ENCODE measurements around the gene ZNF227.
"Not testable (repeated sequence)": the region's sequence is repeated elsewhere in the genome, so short reads cannot be mapped to it uniquely, and the experiment has no call there.

Gene ZNF227

DNA sequence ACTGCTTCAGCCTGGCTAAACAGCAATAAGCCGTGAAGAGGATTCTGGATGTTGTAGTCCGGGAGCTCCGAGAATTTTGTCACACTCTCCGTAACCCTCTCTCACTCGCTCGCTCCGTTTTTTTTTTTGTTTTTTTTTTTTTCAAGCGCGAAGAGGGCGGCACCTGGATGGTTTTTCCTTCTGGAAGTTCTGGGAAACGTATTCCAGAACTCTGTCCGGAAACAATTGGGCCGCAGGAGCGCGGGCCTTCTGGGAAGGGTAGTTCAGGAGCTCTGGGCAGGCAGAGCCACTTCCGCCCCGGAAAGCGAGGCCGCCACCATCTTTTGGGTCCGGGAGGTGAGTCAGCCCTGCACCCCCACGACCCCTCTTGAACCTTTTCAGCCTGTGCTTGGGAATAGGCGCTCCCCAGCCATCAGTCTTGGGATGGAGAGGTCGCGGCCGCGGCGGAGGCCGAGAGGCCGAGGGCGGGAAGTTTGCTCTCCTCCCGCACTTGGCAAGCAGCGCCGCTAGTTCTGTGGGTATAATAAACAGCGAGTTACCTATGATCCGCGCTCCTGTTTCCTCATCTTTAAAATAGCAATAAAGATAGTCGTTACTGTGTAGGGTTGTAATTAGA is at the start of gene ZNF227:
Gene ZNF227 (plus strand): TSS at position 283 of the 616 bp plus-strand sequence. CDS start 5,261 bp downstream, outside the sequence.
- Histone ChIP-seq H3K9me3 (ENCODE audit: low read length) (no peaks in the 10 kb centered on the region), H3K36me3 (ENCODE audit: insufficient read depth, low read length) (peaks cover 13% of the 10 kb centered on the region)

GRCh38 chr19:44163789-44164188 is 48.5 kb upstream of the ZNF227 start:
- no peaks in the 10 kb centered on the region for H3K27me3 ChIP-seq (ENCODE audit: control insufficient read depth in 1 of 2, insufficient read depth in 2 of 2, low read length in 2 of 2)
- peaks cover 15% of the 10 kb centered on the region for H3K9me3 ChIP-seq (ENCODE audit: low read length)

More for the DNA sequence above, at the start of gene ZNF227:
- Histone ChIP-seq H3K9ac (ENCODE audit: low read length) (peak within 1 kb of the TSS; percentile 62), H3K4me3 (ENCODE audit: low read depth in 1 of 2, low read length in 2 of 2) (peak within 1 kb of the TSS; percentile 70 to 77), H3K4me1 (ENCODE audit: insufficient read depth, low read length) (peaks cover 7% of the 10 kb centered on the region), H3K27ac (ENCODE audit: low read depth, low read length) (peak within 1 kb of the TSS; percentile 95), H3K27me3 (ENCODE audit: control insufficient read depth in 1 of 2, insufficient read depth in 2 of 2, low read length in 2 of 2) (no peaks in the 10 kb centered on the region)

DNA sequence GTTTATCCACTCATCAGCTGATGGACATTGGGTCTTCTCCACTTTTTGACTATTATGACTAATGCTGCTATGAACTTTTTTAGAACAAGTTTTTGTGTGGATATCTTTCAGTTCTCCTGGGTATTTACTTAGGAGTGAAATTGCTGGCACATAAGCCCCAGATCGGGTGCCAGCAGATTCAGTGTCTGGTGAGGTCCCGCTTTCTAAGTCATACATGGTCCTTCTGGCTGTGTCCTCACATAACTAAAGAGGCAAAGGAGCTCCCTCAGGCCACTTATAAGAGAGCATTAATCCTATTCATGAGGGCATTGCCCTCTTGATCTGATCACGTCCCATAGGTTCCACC is 48.0 kb upstream of the ZNF227 start:
- no peaks in the 10 kb centered on the region for H3K27me3 ChIP-seq (ENCODE audit: control insufficient read depth in 1 of 2, insufficient read depth in 2 of 2, low read length in 2 of 2)
- H3K9ac ChIP-seq (ENCODE audit: low read length), result no peak overlapping the region
- peaks cover 10% of the 10 kb centered on the region for H3K9me3 ChIP-seq (ENCODE audit: low read length)
- H3K4me3 ChIP-seq (ENCODE audit: low read depth in 1 of 2, low read length in 2 of 2), result peak overlapping the region; percentile 69 to 79
- peaks cover 25% of the 10 kb centered on the region for H3K36me3 ChIP-seq (ENCODE audit: insufficient read depth, low read length)
- H3K4me1 ChIP-seq (ENCODE audit: insufficient read depth, low read length), result peaks cover 7% of the 10 kb centered on the region
- peak overlapping the region; percentile 80 for H3K27ac ChIP-seq (ENCODE audit: low read depth, low read length)

More at GRCh38 chr19:44163789-44164188, 48.5 kb upstream of the ZNF227 start:
- peaks cover 21% of the 10 kb centered on the region for H3K36me3 ChIP-seq (ENCODE audit: insufficient read depth, low read length)
- no peak overlapping the region for H3K4me3 ChIP-seq (ENCODE audit: low read depth in 1 of 2, low read length in 2 of 2)
- no peak overlapping the region for H3K27ac ChIP-seq (ENCODE audit: low read depth, low read length)
- H3K9ac ChIP-seq (ENCODE audit: low read length), result no peak overlapping the region
- H3K4me1 ChIP-seq (ENCODE audit: insufficient read depth, low read length), result peaks cover 7% of the 10 kb centered on the region

- peak within 1 kb of the TSS; percentile 80 for H3K27ac ChIP-seq (ENCODE audit: low read depth, low read length)
- H3K4me3 ChIP-seq (ENCODE audit: low read depth in 1 of 2, low read length in 2 of 2), result peak within 1 kb of the TSS; percentile 69 to 79
- peaks cover 7% of the 10 kb centered on the region for H3K9me3 ChIP-seq (ENCODE audit: low read length)
- H3K27me3 ChIP-seq (ENCODE audit: control insufficient read depth in 1 of 2, insufficient read depth in 2 of 2, low read length in 2 of 2), result no peaks in the 10 kb centered on the region
- peak within 1 kb of the TSS; percentile 62 for H3K9ac ChIP-seq (ENCODE audit: low read length)
- peaks cover 31% of the 10 kb centered on the region for H3K36me3 ChIP-seq (ENCODE audit: insufficient read depth, low read length)
- H3K4me1 ChIP-seq (ENCODE audit: insufficient read depth, low read length), result peaks cover 7% of the 10 kb centered on the region
These were observed 47.4 kb upstream of the ZNF227 start, which contains the start of gene ZNF226 for GRCh38 chr19:44164673-44165512. Gene ZNF226 (plus strand): TSS chr19:44165100. CDS start chr19:44170081, 4,981 bp downstream.

DNA sequence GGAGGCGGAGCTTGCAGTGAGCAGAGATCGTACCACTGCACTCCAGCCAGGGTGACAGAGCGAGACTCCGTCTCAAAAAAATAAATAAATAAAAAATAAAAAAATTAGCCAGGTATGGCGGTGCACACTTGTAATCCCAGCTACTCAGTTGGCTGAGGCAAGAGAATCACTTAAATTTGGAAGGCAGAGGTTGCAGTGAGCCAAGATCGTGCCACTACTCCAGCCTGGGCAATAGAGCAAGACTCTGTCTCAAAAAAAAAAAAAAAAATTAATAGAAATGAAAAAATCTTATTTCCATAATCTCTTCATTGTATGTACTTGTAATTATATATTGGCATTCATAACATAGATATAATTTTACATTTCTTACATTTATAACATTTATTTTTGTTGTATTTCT is 41.7 kb upstream of the ZNF227 start:
- Histone ChIP-seq H3K36me3 (ENCODE audit: insufficient read depth, low read length) (peaks cover 82% of the 10 kb centered on the region), H3K9me3 (ENCODE audit: low read length) (peaks cover 50% of the 10 kb centered on the region)
- not testable (repeated sequence) for H3K27me3 ChIP-seq (ENCODE audit: control insufficient read depth in 1 of 2, insufficient read depth in 2 of 2, low read length in 2 of 2); H3K4me3 ChIP-seq (ENCODE audit: low read depth in 1 of 2, low read length in 2 of 2); H3K4me1 ChIP-seq (ENCODE audit: insufficient read depth, low read length); H3K27ac ChIP-seq (ENCODE audit: low read depth, low read length); H3K9ac ChIP-seq (ENCODE audit: low read length)

- H3K27ac ChIP-seq (ENCODE audit: low read depth, low read length), result no peak overlapping the region
- H3K4me3 ChIP-seq (ENCODE audit: low read depth in 1 of 2, low read length in 2 of 2), result peak overlapping the region in 1 of 2 donors; percentile 5
- H3K9ac ChIP-seq (ENCODE audit: low read length), result no peak overlapping the region
- H3K36me3 ChIP-seq (ENCODE audit: insufficient read depth, low read length), result peaks cover 58% of the 10 kb centered on the region
- no peaks in the 10 kb centered on the region for H3K27me3 ChIP-seq (ENCODE audit: control insufficient read depth in 1 of 2, insufficient read depth in 2 of 2, low read length in 2 of 2)
- no peaks in the 10 kb centered on the region for H3K4me1 ChIP-seq (ENCODE audit: insufficient read depth, low read length)
- peaks cover 80% of the 10 kb centered on the region for H3K9me3 ChIP-seq (ENCODE audit: low read length)
These were observed 35.7 kb upstream of the ZNF227 start for GRCh38 chr19:44176590-44176989.

DNA sequence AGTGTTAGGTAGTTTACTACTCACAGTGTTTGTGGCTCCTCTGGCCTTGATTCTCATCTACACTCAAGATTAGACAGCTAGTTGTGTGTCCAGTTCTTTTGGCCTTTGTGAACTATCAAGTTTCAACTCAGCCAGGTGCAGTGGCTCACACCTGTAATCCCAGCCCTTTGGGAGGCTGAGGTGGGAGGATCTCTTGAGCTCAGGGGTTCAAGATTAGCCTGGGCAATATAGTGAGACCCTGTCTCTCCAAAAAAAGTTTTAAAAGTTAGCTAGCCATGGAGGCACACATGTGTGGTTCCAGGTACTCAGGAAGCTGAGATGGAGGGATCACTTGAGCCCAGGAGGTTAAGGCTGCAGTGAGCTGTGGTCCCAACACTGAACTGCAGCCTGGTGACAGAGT is 31.4 kb upstream of the ZNF227 start:
- Histone ChIP-seq H3K27ac (ENCODE audit: low read depth, low read length) (no peak overlapping the region), H3K9ac (ENCODE audit: low read length) (no peak overlapping the region), H3K4me1 (ENCODE audit: insufficient read depth, low read length) (no peaks in the 10 kb centered on the region), H3K4me3 (ENCODE audit: low read depth in 1 of 2, low read length in 2 of 2) (no peak overlapping the region), H3K36me3 (ENCODE audit: insufficient read depth, low read length) (peaks cover 14% of the 10 kb centered on the region), H3K27me3 (ENCODE audit: control insufficient read depth in 1 of 2, insufficient read depth in 2 of 2, low read length in 2 of 2) (no peaks in the 10 kb centered on the region), H3K9me3 (ENCODE audit: low read length) (peaks cover 60% of the 10 kb centered on the region)

- Histone ChIP-seq H3K36me3 (ENCODE audit: insufficient read depth, low read length) (peaks cover 2% of the 10 kb centered on the region), H3K9ac (ENCODE audit: low read length) (no peak overlapping the region), H3K9me3 (ENCODE audit: low read length) (peaks cover 59% of the 10 kb centered on the region), H3K27ac (ENCODE audit: low read depth, low read length) (no peak overlapping the region), H3K4me3 (ENCODE audit: low read depth in 1 of 2, low read length in 2 of 2) (peak overlapping the region in 1 of 2 donors; percentile 1), H3K4me1 (ENCODE audit: insufficient read depth, low read length) (no peaks in the 10 kb centered on the region), H3K27me3 (ENCODE audit: control insufficient read depth in 1 of 2, insufficient read depth in 2 of 2, low read length in 2 of 2) (no peaks in the 10 kb centered on the region)
These were observed 30.2 kb upstream of the ZNF227 start for GRCh38 chr19:44182145-44182544.

DNA sequence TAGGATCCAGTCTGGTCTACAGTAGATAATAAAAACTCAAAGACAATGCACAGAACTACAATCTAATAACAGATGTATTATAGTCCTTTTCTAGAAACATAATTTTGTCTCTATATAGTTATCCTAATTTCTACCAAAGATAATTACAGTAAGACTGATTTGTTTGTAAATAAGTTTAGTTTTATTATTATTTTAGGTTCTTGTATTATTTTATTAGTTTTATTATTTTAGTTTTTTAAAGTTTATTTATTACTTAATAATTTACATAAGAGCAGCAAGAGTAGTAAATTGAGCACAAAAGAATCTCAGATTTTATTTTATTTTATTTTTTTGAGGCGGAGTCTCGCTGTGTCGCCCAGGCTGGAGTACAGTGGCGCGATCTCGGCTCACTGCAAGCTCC is 22.3 kb upstream of the ZNF227 start:
- Histone ChIP-seq H3K9ac (ENCODE audit: low read length) (no peak overlapping the region), H3K36me3 (ENCODE audit: insufficient read depth, low read length) (no peaks in the 10 kb centered on the region), H3K4me1 (ENCODE audit: insufficient read depth, low read length) (no peaks in the 10 kb centered on the region), H3K4me3 (ENCODE audit: low read depth in 1 of 2, low read length in 2 of 2) (no peak overlapping the region), H3K27me3 (ENCODE audit: control insufficient read depth in 1 of 2, insufficient read depth in 2 of 2, low read length in 2 of 2) (no peaks in the 10 kb centered on the region), H3K27ac (ENCODE audit: low read depth, low read length) (no peak overlapping the region), H3K9me3 (ENCODE audit: low read length) (peaks cover 31% of the 10 kb centered on the region)

- no peaks in the 10 kb centered on the region for H3K4me1 ChIP-seq (ENCODE audit: insufficient read depth, low read length)
- no peak overlapping the region for H3K27ac ChIP-seq (ENCODE audit: low read depth, low read length)
- H3K9me3 ChIP-seq (ENCODE audit: low read length), result peaks cover 18% of the 10 kb centered on the region
- H3K36me3 ChIP-seq (ENCODE audit: insufficient read depth, low read length), result no peaks in the 10 kb centered on the region
- peak overlapping the region in 1 of 2 donors; percentile 9 for H3K4me3 ChIP-seq (ENCODE audit: low read depth in 1 of 2, low read length in 2 of 2)
- H3K9ac ChIP-seq (ENCODE audit: low read length), result no peak overlapping the region
- H3K27me3 ChIP-seq (ENCODE audit: control insufficient read depth in 1 of 2, insufficient read depth in 2 of 2, low read length in 2 of 2), result no peaks in the 10 kb centered on the region
These were observed 20.2 kb upstream of the ZNF227 start for GRCh38 chr19:44192127-44192526.

- Histone ChIP-seq H3K9ac (ENCODE audit: low read length) (no peak overlapping the region), H3K9me3 (ENCODE audit: low read length) (peaks cover 14% of the 10 kb centered on the region), H3K4me1 (ENCODE audit: insufficient read depth, low read length) (no peaks in the 10 kb centered on the region), H3K27ac (ENCODE audit: low read depth, low read length) (no peak overlapping the region), H3K27me3 (ENCODE audit: control insufficient read depth in 1 of 2, insufficient read depth in 2 of 2, low read length in 2 of 2) (no peaks in the 10 kb centered on the region), H3K4me3 (ENCODE audit: low read depth in 1 of 2, low read length in 2 of 2) (no peak overlapping the region), H3K36me3 (ENCODE audit: insufficient read depth, low read length) (no peaks in the 10 kb centered on the region)
These were observed 15.6 kb upstream of the ZNF227 start for GRCh38 chr19:44196772-44197171.

Data from muscle layer of colon (tissue), 2 donors.